Jurkat, Clone E6-1 (cell line): ENCODE data around the gene AP4M1.

Experiments
- DNase-seq: peaks from one replicate; pipeline ENCODE4 v3.0.0-alpha.2; 2011; ENCODE audit warnings: low read depth, low spot score
- H3K4me3 ChIP-seq: 2 replicates; pipeline ENCODE4 v1.5.1; 2011; ENCODE audit warnings: mild to moderate bottlenecking, low read length, control low read depth, moderate library complexity

The AP4M1 gene

GRCh38 chr7:100102950-100103840, 1.8 kb downstream of the AP4M1 start:
- H3K4me3 ChIP-seq = no peak overlapping the region
- no peak for DNase-seq

- DNase-seq = no peak
- H3K4me3 ChIP-seq = no peak overlapping the region
Observed at GRCh38 chr7:100105534-100105933, 4.1 kb downstream of the AP4M1 start.

- no peak overlapping the region for H3K4me3 ChIP-seq
- DNase-seq = no peak
Observed at GRCh38 chr7:100106633-100107032, 5.2 kb downstream of the AP4M1 start.

- H3K4me3 ChIP-seq = no peak overlapping the region
- no peak for DNase-seq
Observed at GRCh38 chr7:100107125-100107737, 5.8 kb downstream of the AP4M1 start.

GRCh38 chr7:100107890-100108289, 6.4 kb downstream of the AP4M1 start:
- H3K4me3 ChIP-seq = no peak overlapping the region
- DNase-seq = no peak

GRCh38 chr7:100109521-100110163, 8.2 kb downstream of the AP4M1 start:
- DNase-seq = no peak
- H3K4me3 ChIP-seq = no peak overlapping the region

- no peak for DNase-seq
- no peak overlapping the region for H3K4me3 ChIP-seq
Observed at GRCh38 chr7:100111156-100111555, 9.7 kb downstream of the AP4M1 start.

- H3K4me3 ChIP-seq = no peak overlapping the region
- DNase-seq = no peak
Observed at GRCh38 chr7:100111914-100112313, 10.5 kb downstream of the AP4M1 start.

- DNase-seq = no peak
- H3K4me3 ChIP-seq = no peak overlapping the region
Observed at GRCh38 chr7:100115026-100115425, 13.6 kb downstream of the AP4M1 start.

- DNase-seq = no peak
- peak overlapping the region; percentile 80 for H3K4me3 ChIP-seq
Observed at GRCh38 chr7:100118388-100119071, 17.1 kb downstream of the AP4M1 start.

- DNase-seq = peak; percentile 96
- peak within 1 kb of the TSS; percentile 80 for H3K4me3 ChIP-seq
Observed at GRCh38 chr7:100119072-100119969, 17.9 kb downstream of the AP4M1 start, which contains the start of the genes CNPY4 and TAF6. TSS of gene CNPY4 (plus strand) at chr7:100119634. CDS start at chr7:100119745, 111 bp downstream. TSS of gene TAF6 (minus strand) at chr7:100119358. CDS start at chr7:100114209, 5,149 bp downstream.

GRCh38 chr7:100119970-100120732, 18.7 kb downstream of the AP4M1 start:
- peak overlapping the region; percentile 80 for H3K4me3 ChIP-seq
- DNase-seq = peak; percentile 58

- H3K4me3 ChIP-seq = peak overlapping the region; percentile 80
- DNase-seq = no peak
Observed at GRCh38 chr7:100120733-100121036, 19.2 kb downstream of the AP4M1 start.

GRCh38 chr7:100122067-100122466, 20.6 kb downstream of the AP4M1 start:
- no peak for DNase-seq
- no peak overlapping the region for H3K4me3 ChIP-seq

GRCh38 chr7:100122568-100122967, 21.1 kb downstream of the AP4M1 start:
- no peak for DNase-seq
- H3K4me3 ChIP-seq = no peak overlapping the region

GRCh38 chr7:100124301-100125230, 23.1 kb downstream of the AP4M1 start:
- no peak overlapping the region for H3K4me3 ChIP-seq
- no peak for DNase-seq
